Measurements from ENCODE around the gene MNT.

- no peak for TF ChIP-seq CTCF (IDR thresholded peaks at IDR 0.05)
- no peak for TF ChIP-seq POLR2AphosphoS5 (IDR thresholded peaks at IDR 0.05)
- no peak for TF ChIP-seq EP300 (IDR thresholded peaks at IDR 0.05)
- no peak for TF ChIP-seq POLR2A (IDR thresholded peaks at IDR 0.05)
Measured at GRCh38 chr17:2440930-2441329, 40.1 kb upstream of the MNT start.
